SU-DHL-6 (cell line): ENCODE results near the gene CTSV.
"Not testable (repeated sequence)": the region's sequence is repeated elsewhere in the genome, so short reads cannot be mapped to it uniquely, and the experiment has no call there.

ENCODE experiments used
- CTCF ChIP-seq: fragments of 200-600 bp; sonication (generic); IDR thresholded peaks from one replicate; pipeline ENCODE4 v1.5.1; 2017; ENCODE audit warnings: antibody characterized with exemption, mild to moderate bottlenecking, low read length, moderate library complexity; ENCODE audit not compliant: insufficient read depth, poor library complexity, severe bottlenecking
- EZH2phosphoT487 ChIP-seq: fragments of 200-600 bp; sonication (generic), shearing (Covaris generic); conservative IDR thresholded peaks from 2 replicates; pipeline ENCODE4 v1.6.1; 2018; ENCODE audit warnings: mild to moderate bottlenecking, antibody characterized with exemption, low read length, moderate library complexity, mixed read lengths

- TF ChIP-seq CTCF, EZH2phosphoT487: not testable (repeated sequence)
These were observed 41.8 kb downstream of the CTSV start for GRCh38 chr9:96997009-96997701.
